H1 (cell line): ENCODE measurements around the gene PLXNB3. TPM values are rescaled to one million over a fixed set of nuclear protein-coding genes. Genes with fewer than 3 reads are reported as not detected.

Source experiments
- CTCF ChIA-PET: fragments of 300-600 bp; sonication (Branson Sonifier 250); formaldehyde crosslinking; loops from one replicate; lab custom pipeline; 2021; ENCODE audit not compliant: partially characterized antibody; lab: Charles Lee
- POLR2A ChIA-PET: fragments of 300-600 bp; sonication (Branson Sonifier 250); formaldehyde crosslinking; loops from one replicate; lab custom pipeline; 2021; ENCODE audit warnings: inconsistent platforms; ENCODE audit not compliant: partially characterized antibody; lab: Charles Lee
- DNase-seq, 2 experiments: peaks; one replicate each; pipeline versions ENCODE4 v3.0.0 to v3.0.0-alpha.2; 2010 to 2022; ENCODE audit warnings: low spot score in 2 of 2, low read depth in 1 of 2, mixed read lengths in 1 of 2
- FAIRE-seq: peaks from 2 replicates; lab custom pipeline; 2011; peaks lifted over from hg19 to GRCh38; lab: Jason Lieb, UNC
- H2AFZ ChIP-seq: 2 replicates; pipeline ENCODE4 v1.8.1; 2012; ENCODE audit warnings: low read length, inconsistent platforms
- H2AK5ac ChIP-seq: 2 replicates; pipeline ENCODE4 v1.6.1; 2013; ENCODE audit warnings: low read depth, low read length
- H2BK120ac ChIP-seq: replicated peaks from 2 replicates; pipeline ENCODE3; 2013; ENCODE audit warnings: low read depth, low read length, inconsistent platforms
- H2BK12ac ChIP-seq: 2 replicates; pipeline ENCODE4 v1.6.1; 2013; ENCODE audit warnings: low read depth, low read length
- H2BK15ac ChIP-seq: 2 replicates; pipeline ENCODE4 v1.6.1; 2013; ENCODE audit warnings: low read length
- H2BK20ac ChIP-seq: 2 replicates; pipeline ENCODE4 v1.6.1; 2013; ENCODE audit warnings: low read length
- H2BK5ac ChIP-seq: 2 replicates; pipeline ENCODE4 v1.6.1; 2013; ENCODE audit warnings: low read depth, low read length
- H3K14ac ChIP-seq: 2 replicates; pipeline ENCODE4 v1.6.1; 2013; ENCODE audit warnings: inconsistent platforms; ENCODE audit not compliant: insufficient read length
- H3K18ac ChIP-seq: 2 replicates; pipeline ENCODE4 v1.6.1; 2013; ENCODE audit warnings: low read length; ENCODE audit errors: extremely low read depth
- H3K23ac ChIP-seq: 2 replicates; pipeline ENCODE4 v1.6.1; 2013; ENCODE audit warnings: inconsistent platforms; ENCODE audit not compliant: insufficient read length
- H3K23me2 ChIP-seq: 2 replicates; pipeline ENCODE4 v1.6.1; 2013; ENCODE audit warnings: low read depth, low read length
- H3K27ac ChIP-seq: 2 replicates; pipeline ENCODE4 v1.6.1; 2011; ENCODE audit warnings: low read depth, low read length, inconsistent platforms
- H3K27me3 ChIP-seq, 4 experiments: replicated peaks in 1 of 4; 1 replicate in 1 of 4; 2 replicates in 3 of 4; pipeline versions ENCODE4 v1.6.1 to v1.8.1; 2011 to 2013; ENCODE audit warnings: low read length in 3 of 4, mild to moderate bottlenecking in 3 of 4, inconsistent platforms in 2 of 4, mixed read lengths in 2 of 4, moderate library complexity in 1 of 4; ENCODE audit not compliant: control insufficient read depth in 3 of 4, insufficient read depth in 3 of 4; ENCODE audit errors: extremely low read depth in 1 of 4
- H3K36me3 ChIP-seq, 4 experiments: 2 replicates each; pipeline versions ENCODE4 v1.6.1 to v1.8.1; 2011 to 2013; ENCODE audit warnings: mild to moderate bottlenecking in 4 of 4, low read length in 3 of 4, moderate library complexity in 2 of 4, control low read depth in 1 of 4, inconsistent platforms in 1 of 4; ENCODE audit not compliant: insufficient read depth in 4 of 4, control insufficient read depth in 2 of 4
- H3K4ac ChIP-seq: replicated peaks from 2 replicates; pipeline ENCODE3; 2013; ENCODE audit warnings: low read length, low read depth, mixed read lengths, inconsistent platforms; ENCODE audit not compliant: insufficient read length
- H3K4me1 ChIP-seq, 4 experiments: replicated peaks in 1 of 4; 1 replicate in 1 of 4; 2 replicates in 3 of 4; pipeline versions ENCODE4 v1.6.1 to v1.8.1; 2011 to 2013; ENCODE audit warnings: low read length in 3 of 4, inconsistent platforms in 2 of 4, mixed read lengths in 1 of 4; ENCODE audit not compliant: insufficient read depth in 4 of 4, control insufficient read depth in 3 of 4
- H3K4me2 ChIP-seq, 2 experiments: 2 replicates each; pipeline versions ENCODE4 v1.6.1 to v1.8.1; 2011 to 2013; ENCODE audit warnings: low read depth in 2 of 2, low read length in 2 of 2, control low read depth in 1 of 2, inconsistent platforms in 1 of 2, mild to moderate bottlenecking in 1 of 2; ENCODE audit not compliant: insufficient read depth in 1 of 2
- H3K4me3 ChIP-seq, 4 experiments: fragments of 200-600, 300-600 bp in 1 of 4; sonication (generic), shearing (Covaris generic), sonication (Bioruptor Twin) in 1 of 4; 2 replicates each; pipeline versions ENCODE4 v1.5.1 to v1.8.1; 2011 to 2016; ENCODE audit warnings: low read length in 4 of 4, low read depth in 3 of 4, control low read depth in 2 of 4, inconsistent platforms in 2 of 4, mild to moderate bottlenecking in 2 of 4, mixed read lengths in 1 of 4, moderate library complexity in 1 of 4; ENCODE audit not compliant: insufficient read depth in 2 of 4; ENCODE audit errors: extremely low read depth in 1 of 4
- H3K56ac ChIP-seq: replicated peaks from 2 replicates; pipeline ENCODE3; 2013; ENCODE audit warnings: low read depth, mild to moderate bottlenecking, mixed read lengths, low read length, inconsistent platforms; ENCODE audit not compliant: insufficient read length
- H3K79me1 ChIP-seq: 2 replicates; pipeline ENCODE4 v1.6.1; 2013; ENCODE audit warnings: low read depth, low read length, control low read depth
- H3K79me2 ChIP-seq, 2 experiments: 2 replicates each; pipeline versions ENCODE4 v1.6.1 to v1.8.1; 2012 to 2013; ENCODE audit warnings: low read length in 2 of 2, mild to moderate bottlenecking in 2 of 2, inconsistent platforms in 1 of 2; ENCODE audit not compliant: insufficient read depth in 2 of 2, control insufficient read depth in 1 of 2
- H3K9ac ChIP-seq, 4 experiments: replicated peaks in 1 of 4; 1 replicate in 1 of 4; 2 replicates in 3 of 4; pipeline versions ENCODE4 v1.6.1 to v1.8.1; 2011 to 2013; ENCODE audit warnings: low read depth in 3 of 4, low read length in 3 of 4, control low read depth in 2 of 4, mild to moderate bottlenecking in 2 of 4, moderate library complexity in 2 of 4, inconsistent platforms in 1 of 4; ENCODE audit errors: extremely low read depth in 1 of 4
- H3K9me3 ChIP-seq, 2 experiments: 2 replicates each; pipeline versions ENCODE4 v1.6.1 to v1.8.1; 2012 to 2013; ENCODE audit warnings: mild to moderate bottlenecking in 2 of 2, moderate library complexity in 2 of 2, control low read depth in 1 of 2, inconsistent platforms in 1 of 2, low read depth in 1 of 2, low read length in 1 of 2, mixed read lengths in 1 of 2; ENCODE audit not compliant: insufficient read depth in 2 of 2
- H4K20me1 ChIP-seq, 2 experiments: replicated peaks in 1 of 2; 2 replicates each; pipeline versions ENCODE3 to v1.8.1; 2011 to 2013; ENCODE audit warnings: inconsistent platforms in 2 of 2, low read length in 2 of 2, mild to moderate bottlenecking in 1 of 2; ENCODE audit not compliant: insufficient read depth in 2 of 2, control insufficient read depth in 1 of 2
- H4K5ac ChIP-seq: 2 replicates; pipeline ENCODE4 v1.6.1; 2013; ENCODE audit warnings: low read length, low read depth, mixed read lengths, inconsistent platforms; ENCODE audit not compliant: insufficient read length
- H4K8ac ChIP-seq: 2 replicates; pipeline ENCODE4 v1.8.0; 2013; ENCODE audit warnings: mild to moderate bottlenecking, moderate library complexity, low read length, inconsistent platforms; ENCODE audit not compliant: insufficient read depth; ENCODE audit errors: extremely low read depth
- H4K91ac ChIP-seq: replicated peaks from 2 replicates; pipeline ENCODE3; 2013; ENCODE audit warnings: low read length, mixed read lengths, inconsistent platforms; ENCODE audit not compliant: insufficient read length
- CBX5 ChIP-seq: fragments of 300-800, 300-1000 bp; sonication (generic); IDR thresholded peaks from 2 replicates; pipeline ENCODE4 v1.7.1; 2016; ENCODE audit warnings: antibody characterized with exemption, low read length, low read depth
- CHD2 ChIP-seq: IDR thresholded peaks from 2 replicates; pipeline ENCODE4 v1.6.1; 2012; ENCODE audit warnings: low read length, improper control_type of control experiment
- EP300 ChIP-seq, 2 experiments: IDR thresholded peaks; 1 replicate in 1 of 2; 2 replicates in 1 of 2; pipeline ENCODE4 v1.6.1; 2011 to 2012; ENCODE audit warnings: low read depth in 2 of 2, low read length in 2 of 2, mild to moderate bottlenecking in 2 of 2, borderline replicate concordance in 1 of 2, inconsistent platforms in 1 of 2, moderate library complexity in 1 of 2
- FOSL1 ChIP-seq: IDR thresholded peaks from 2 replicates; pipeline ENCODE4 v1.6.1; 2011; ENCODE audit warnings: mild to moderate bottlenecking, low read depth, low read length, moderate library complexity; ENCODE audit not compliant: insufficient read depth
- GABPA ChIP-seq: IDR thresholded peaks from 2 replicates; pipeline ENCODE4 v1.6.1; 2011; ENCODE audit warnings: mild to moderate bottlenecking, low read length, moderate library complexity, borderline replicate concordance; ENCODE audit not compliant: insufficient read depth
- KDM4A ChIP-seq: IDR thresholded peaks from one replicate; pipeline ENCODE4 v1.7.1; 2012; ENCODE audit warnings: low read depth, mild to moderate bottlenecking, moderate library complexity, low read length, inconsistent platforms; ENCODE audit not compliant: severe bottlenecking
- KDM5A ChIP-seq: fragments of 200-600 bp; IDR thresholded peaks from 2 replicates; pipeline ENCODE4 v1.7.1; 2012; ENCODE audit warnings: mild to moderate bottlenecking, low read length, inconsistent platforms, mixed read lengths
- MAFK ChIP-seq: IDR thresholded peaks from 2 replicates; pipeline ENCODE4 v1.6.1; 2012; ENCODE audit warnings: low read depth, mild to moderate bottlenecking, improper control_type of control experiment, low read length
- RAD21 ChIP-seq, 2 experiments: IDR thresholded peaks in 1 of 2; conservative IDR thresholded peaks in 1 of 2; 2 replicates each; pipeline ENCODE4 v1.6.1; 2011; ENCODE audit warnings: low read depth in 2 of 2, low read length in 2 of 2, improper control_type of control experiment in 1 of 2, inconsistent platforms in 1 of 2, mild to moderate bottlenecking in 1 of 2, moderate library complexity in 1 of 2
- ZNF274 ChIP-seq: IDR thresholded peaks from 2 replicates; pipeline ENCODE4 v1.7.0; 2012; ENCODE audit warnings: low read length, borderline replicate concordance; ENCODE audit errors: extremely low read depth
- WGBS, 2 experiments: shearing (Covaris generic) in 1 of 2; methylation state at CpG; one replicate each; pipeline versions ENCODE4 v1.1.6 to v1.1.7; 2013 to 2015; ENCODE audit warnings: low lambda C conversion rate in 2 of 2, mixed read lengths in 2 of 2, inconsistent platforms in 1 of 2, low coverage in 1 of 2, missing lambda C conversion rate in 1 of 2; ENCODE audit not compliant: insufficient replicate concordance in 2 of 2, insufficient coverage in 1 of 2, insufficient read length in 1 of 2; ENCODE audit errors: extremely low coverage in 1 of 2, missing lambda C conversion rate in 1 of 2; 5-methylcytosine and 5-hydroxymethylcytosine counted together
- polyA plus RNA-seq, 7 experiments: library from polyadenylated mRNA; depleted of rRNA in 3 of 7; stranded (reverse) in 5 of 7; unstranded in 2 of 7; fragments of >200 nt in 5 of 7; fragments of 200-250 nt in 2 of 7; gene quantifications; 1 replicate in 5 of 7; 2 replicates in 1 of 7; 4 replicates in 1 of 7; pipeline versions ENCODE4 v1.2.1 to v1.2.3, GENCODE V29; 2011 to 2013; ENCODE audit warnings: missing spikeins in 2 of 7, mixed read lengths in 2 of 7
- total RNA-seq: library from RNA; stranded (reverse); fragmentation: NEBNext Ultra II Directional; extraction: Animal tissue kit (Norgen Biotek cat#: 25700); gene quantifications from 2 replicates; pipeline ENCODE4 v1.2.1, GENCODE V29; 2021
- TF ChIP-seq, protein P1 (sequence below): IDR thresholded peaks from 2 replicates; pipeline ENCODE4 v1.6.1; 2012; ENCODE audit warnings: inconsistent platforms
- TF ChIP-seq, protein P2 (sequence below): IDR thresholded peaks from 2 replicates; pipeline ENCODE4 v1.6.1; 2011; ENCODE audit warnings: low read depth, mild to moderate bottlenecking, low read length; ENCODE audit not compliant: insufficient read depth

The PLXNB3 gene
- total and polyA plus RNA-seq, 2 of the 8 experiments (the other 6 are each of a cell fraction or from before 2014, with no cell fraction given) = 1.2 to 2.7 TPM

GRCh38 chrX:153763298-153763932, 634 bp upstream of the PLXNB3 start:
- no peak overlapping the region for H3K4ac ChIP-seq
- H3K27me3 ChIP-seq = no peaks in the 10 kb centered on the region
- H2BK20ac ChIP-seq = no peak overlapping the region
- WGBS, 2 experiments = 78% methylated on average over 9 of the region's 18 CpGs; no CpG with 5 or more reads in 1 of the 2 experiments
- no peaks in the 10 kb centered on the region for H3K36me3 ChIP-seq
- H2AK5ac ChIP-seq = no peak overlapping the region
- ChIA-PET CTCF (interaction anchor here (0.6 to 3.7 kb wide), 19 partner anchors 8 to 210 kb away, joined by 3 to 16 read pairs (median 3); partner anchors contain the start of genes L1CAM and SRPK3), POLR2A (no interaction called here)
- no peak overlapping the region for H2BK12ac ChIP-seq
- H3K4me2 ChIP-seq = no peak overlapping the region
- peaks cover 0 to 8% (median 4%) of the 10 kb centered on the region in 4 experiments; a peak in 5 of 7 replicates for H3K4me1 ChIP-seq
- H3K23ac ChIP-seq = no peak overlapping the region
- H3K79me1 ChIP-seq = no peaks in the 10 kb centered on the region
- H3K27ac ChIP-seq = no peak overlapping the region
- no peak overlapping the region for H4K91ac ChIP-seq
- no peak overlapping the region for H2BK5ac ChIP-seq
- H3K14ac ChIP-seq = no peak overlapping the region
- H3K4me3 ChIP-seq = no peak overlapping the region
- no peak overlapping the region for H2AFZ ChIP-seq
- no peak overlapping the region for H3K9ac ChIP-seq
- no peak for DNase-seq
- H2BK15ac ChIP-seq = no peak overlapping the region
- no peak overlapping the region for H4K8ac ChIP-seq
- no peak overlapping the region for H3K56ac ChIP-seq
- no peak overlapping the region for H3K18ac ChIP-seq
- H4K20me1 ChIP-seq = no peaks in the 10 kb centered on the region
- H3K9me3 ChIP-seq = no peaks in the 10 kb centered on the region
- H4K5ac ChIP-seq = no peak overlapping the region
- H2BK120ac ChIP-seq = no peak overlapping the region
- no peaks in the 10 kb centered on the region for H3K23me2 ChIP-seq
- no peaks in the 10 kb centered on the region for H3K79me2 ChIP-seq
- no peak for FAIRE-seq
- no peak for TF ChIP-seq FOSL1
- TF ChIP-seq, protein P1, sequence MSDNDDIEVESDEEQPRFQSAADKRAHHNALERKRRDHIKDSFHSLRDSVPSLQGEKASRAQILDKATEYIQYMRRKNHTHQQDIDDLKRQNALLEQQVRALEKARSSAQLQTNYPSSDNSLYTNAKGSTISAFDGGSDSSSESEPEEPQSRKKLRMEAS = no peak
- no peak for TF ChIP-seq CBX5
- TF ChIP-seq CHD2 = no peak
- no peak for TF ChIP-seq MAFK
- TF ChIP-seq KDM5A = no peak
- no peak for TF ChIP-seq KDM4A
- TF ChIP-seq ZNF274 = no peak
- TF ChIP-seq GABPA = no peak
- no peak for TF ChIP-seq EP300 (IDR thresholded peaks at IDR 0.05; ENCODE audit: borderline replicate concordance in 1 of 2, low read depth in 2 of 2, low read length in 2 of 2)
- TF ChIP-seq RAD21 (IDR thresholded peaks at IDR 0.05 in 1 of 2, conservative IDR thresholded peaks at IDR 0.05 in 1 of 2; ENCODE audit: low read depth in 2 of 2, low read length in 2 of 2) = no peak
- TF ChIP-seq, protein P2, sequence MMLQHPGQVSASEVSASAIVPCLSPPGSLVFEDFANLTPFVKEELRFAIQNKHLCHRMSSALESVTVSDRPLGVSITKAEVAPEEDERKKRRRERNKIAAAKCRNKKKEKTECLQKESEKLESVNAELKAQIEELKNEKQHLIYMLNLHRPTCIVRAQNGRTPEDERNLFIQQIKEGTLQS = no peak
